HG03354 (cell line): ENCODE measurements around the gene TRIM32.

Experiments used
- ATAC-seq: cut with Tn5 transposase; IDR thresholded peaks from one replicate; pipeline ENCODE4 v1.9.1; 2021; ENCODE audit warnings: mild to moderate bottlenecking; ENCODE audit not compliant: unreplicated experiment, poor library complexity, severe bottlenecking

Gene TRIM32

GRCh38 chr9:116741742-116742141, 54.6 kb downstream of the TRIM32 start:
- no peak for ATAC-seq

GRCh38 chr9:116749176-116749575, 62.1 kb downstream of the TRIM32 start:
- no peak for ATAC-seq

GRCh38 chr9:116749772-116750171, 62.7 kb downstream of the TRIM32 start:
- no peak for ATAC-seq

- ATAC-seq: no peak
These were observed 63.4 kb downstream of the TRIM32 start for GRCh38 chr9:116750510-116750909.
